GM12873 (cell line): ENCODE data around the gene OSBPL8.

Source experiments
- CTCF ChIP-seq: IDR thresholded peaks from 2 replicates; pipeline ENCODE4 v1.5.1; 2012; ENCODE audit warnings: low read depth, mild to moderate bottlenecking, moderate library complexity, low read length, control low read depth; ENCODE audit not compliant: insufficient read depth; ENCODE audit errors: missing control alignments

Gene OSBPL8

DNA sequence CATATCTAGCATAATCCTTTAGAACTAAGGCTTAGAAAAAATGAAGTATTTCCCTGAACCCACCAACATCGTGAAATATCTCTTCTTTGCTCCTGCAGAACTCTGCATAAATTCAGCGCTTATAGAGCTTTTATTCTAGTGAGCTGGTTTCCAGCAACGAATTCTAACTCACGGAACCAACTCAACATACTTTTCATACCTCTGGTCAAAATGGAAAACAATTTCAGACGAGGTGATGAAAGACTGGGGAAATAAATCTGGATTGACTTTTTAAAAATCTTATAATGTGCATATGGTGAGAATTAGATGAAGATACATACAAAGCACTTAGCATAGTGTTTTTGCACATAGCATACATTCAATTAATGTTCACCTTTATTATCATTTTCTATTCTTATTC, 148.8 kb downstream of the OSBPL8 start:
- no peak for TF ChIP-seq CTCF

GRCh38 chr12:76410371-76410770, 149.2 kb downstream of the OSBPL8 start:
- no peak for TF ChIP-seq CTCF

- TF ChIP-seq CTCF: no peak
Measured at GRCh38 chr12:76409074-76409473, 150.5 kb downstream of the OSBPL8 start.

GRCh38 chr12:76407710-76408109, 151.9 kb downstream of the OSBPL8 start:
- TF ChIP-seq CTCF: no peak

- no peak for TF ChIP-seq CTCF
Measured at GRCh38 chr12:76402259-76402658, 157.3 kb downstream of the OSBPL8 start.

- no peak for TF ChIP-seq CTCF
Measured at GRCh38 chr12:76400136-76400535, 159.4 kb downstream of the OSBPL8 start.

DNA sequence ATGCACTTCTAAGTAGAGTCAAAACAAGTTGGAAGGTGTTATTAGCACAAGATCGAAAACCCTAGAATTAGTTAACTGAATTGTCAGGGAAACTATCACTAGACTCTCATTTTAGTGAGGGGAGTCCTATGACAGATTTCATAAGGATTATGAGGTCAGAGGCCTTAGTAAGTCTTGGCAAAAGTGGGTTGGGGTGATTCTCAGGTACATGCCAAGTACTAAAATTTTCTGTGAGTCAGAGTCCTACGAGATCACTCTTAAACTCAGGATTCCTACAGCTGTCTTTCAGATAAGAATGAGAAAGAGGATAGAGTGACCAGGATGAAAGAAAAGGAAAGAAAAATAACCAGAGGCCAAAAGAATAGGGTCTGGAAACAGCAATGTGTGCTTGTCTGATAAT, 160.5 kb downstream of the OSBPL8 start:
- TF ChIP-seq CTCF: no peak
